ENCODE data around the gene TOMM7.
"Not testable (repeated sequence)": the region's sequence is repeated elsewhere in the genome, so short reads cannot be mapped to it uniquely, and the experiment has no call there.

The TOMM7 gene

GRCh38 chr7:22781230-22781711 lies 41.4 kb downstream of the TOMM7 start:
- no peak for DNase-seq

GRCh38 chr7:22779730-22780323 lies 42.8 kb downstream of the TOMM7 start:
- DNase-seq: not testable (repeated sequence)

- no peak for DNase-seq
These were observed 45.7 kb downstream of the TOMM7 start for GRCh38 chr7:22776964-22777363.

- no peak for DNase-seq
These were observed 49.8 kb downstream of the TOMM7 start for GRCh38 chr7:22772885-22773284.

GRCh38 chr7:22771872-22772228 lies 50.8 kb downstream of the TOMM7 start:
- DNase-seq: no peak

GRCh38 chr7:22771194-22771871 lies 51.3 kb downstream of the TOMM7 start:
- no peak for DNase-seq

- no peak for DNase-seq
These were observed 57.0 kb downstream of the TOMM7 start for GRCh38 chr7:22765609-22766008.

Data from stimulated activated CD4-positive, alpha-beta T cell treated with anti-CD3 and anti-CD28 coated beads, Interleukin-12 subunit alpha, Interleukin-12 subunit beta, amount 100 ng/mL, for 4 hours (primary cell).